Uterus (tissue), 4 donors: ENCODE data around the gene PES1. TPM values are rescaled to one million over a fixed set of nuclear protein-coding genes. Genes with fewer than 3 reads are reported as not detected.

Experiments
- DNase-seq, 2 donors: peaks; one replicate each; pipeline ENCODE4 v3.0.0-alpha.2; 2019 to 2020
- H3K27ac ChIP-seq, 2 donors: fragments of 200-600 bp; sonication (generic); 1 replicate in 1 of 2; 2 replicates in 1 of 2; pipeline ENCODE4 v1.5.1; 2016 to 2018
- H3K27me3 ChIP-seq, 2 donors: fragments of 200-600 bp; sonication (generic); one replicate each; pipeline ENCODE4 v1.5.1; 2018 to 2019; ENCODE audit warnings: control low read depth in 1 of 2
- H3K36me3 ChIP-seq, 2 donors: fragments of 200-600 bp; sonication (generic); one replicate each; pipeline ENCODE4 v1.5.1; 2019; ENCODE audit warnings: control low read depth in 1 of 2
- H3K4me1 ChIP-seq, 2 donors: fragments of 200-600 bp; sonication (generic); one replicate each; pipeline ENCODE4 v1.5.1; 2018 to 2019; ENCODE audit warnings: control low read depth in 1 of 2
- H3K4me3 ChIP-seq, 2 donors: fragments of 200-600 bp; sonication (generic); 1 replicate in 1 of 2; 2 replicates in 1 of 2; pipeline ENCODE4 v1.5.1; 2018 to 2019; ENCODE audit warnings: mild to moderate bottlenecking in 1 of 2
- H3K9me3 ChIP-seq, 2 donors: fragments of 200-600 bp; sonication (generic); one replicate each; pipeline ENCODE4 v1.5.1; 2019; ENCODE audit warnings: control low read depth in 1 of 2
- CTCF ChIP-seq, 4 experiments: fragments of 200-600 bp in 2 of 4; fragments of 450-650 bp in 2 of 4; sonication (generic) in 2 of 4; IDR thresholded peaks; one replicate each; pipeline ENCODE4 v1.5.1; 2016 to 2019; ENCODE audit warnings: antibody characterized with exemption in 4 of 4, mild to moderate bottlenecking in 2 of 4, moderate library complexity in 1 of 4
- POLR2A ChIP-seq, 2 donors: fragments of 450-650 bp; IDR thresholded peaks; one replicate each; pipeline ENCODE4 v1.6.1; 2016; ENCODE audit warnings: antibody characterized with exemption in 2 of 2, mild to moderate bottlenecking in 1 of 2, moderate library complexity in 1 of 2
- intact Hi-C: fragments of 100-400 bp; cut with DNase I; formaldehyde crosslinking; loops from one replicate; pipeline ENCODE4 v1.15.1; 2023; ENCODE audit warnings: low total_unique reads
- total RNA-seq, 4 donors: library from RNA; depleted of rRNA in 3 of 4; stranded (reverse); fragments of >200 nt in 3 of 4; gene quantifications; one replicate each; pipeline versions ENCODE4 v1.1.0 to v1.2.4, GENCODE V29; 2014 to 2023
- donor health status: DM: yes; HTN: yes; CAD: no.

Gene PES1
- total RNA-seq, 4 donors from 2014 or later: 13.5 to 67.5 (median 44.9) TPM

- intact Hi-C loops: no loop called here
- peak; percentile 46 to 62 for DNase-seq
- Histone ChIP-seq H3K36me3 (no peaks in the 10 kb centered on the region), H3K27ac (peak overlapping the region in 1 of 2 donors; percentile 47), H3K4me1 (peaks cover 0 to 15% of the 10 kb centered on the region in 2 donors), H3K9me3 (no peaks in the 10 kb centered on the region), H3K4me3 (peak overlapping the region; percentile 20 to 23), H3K27me3 (no peaks in the 10 kb centered on the region)
- TF ChIP-seq CTCF (IDR thresholded peaks at IDR 0.05) (no peak), POLR2A (IDR thresholded peaks at IDR 0.05) (no peak)
Observed at GRCh38 chr22:30574997-30575671, 16.6 kb downstream of the PES1 start.

GRCh38 chr22:30574095-30574981 lies 17.4 kb downstream of the PES1 start, which contains the start of gene GAL3ST1:
Gene GAL3ST1 (minus strand): TSS chr22:30574665. CDS start chr22:30557392, 17,273 bp downstream.
- Histone ChIP-seq H3K4me3 (peak within 1 kb of the TSS; percentile 20 to 23), H3K27ac (peak within 1 kb of the TSS in 1 of 2 donors; percentile 47), H3K36me3 (no peaks in the 10 kb centered on the region), H3K4me1 (peaks cover 0 to 15% of the 10 kb centered on the region in 2 donors), H3K9me3 (no peaks in the 10 kb centered on the region), H3K27me3 (no peaks in the 10 kb centered on the region)
- TF ChIP-seq POLR2A (IDR thresholded peaks at IDR 0.05) (no peak), CTCF (IDR thresholded peaks at IDR 0.05) (no peak)
- intact Hi-C loops: no loop called here
- DNase-seq: no peak

GRCh38 chr22:30573594-30574094 lies 18.1 kb downstream of the PES1 start:
- TF ChIP-seq POLR2A (IDR thresholded peaks at IDR 0.05) (no peak), CTCF (IDR thresholded peaks at IDR 0.05) (no peak)
- Histone ChIP-seq H3K9me3 (no peaks in the 10 kb centered on the region), H3K27ac (peak overlapping the region in 1 of 2 donors; percentile 2), H3K4me1 (peaks cover 0 to 15% of the 10 kb centered on the region in 2 donors), H3K36me3 (no peaks in the 10 kb centered on the region), H3K4me3 (no peak overlapping the region), H3K27me3 (no peaks in the 10 kb centered on the region)
- intact Hi-C loops: no loop called here
- DNase-seq: no peak

GRCh38 chr22:30572840-30573593 lies 18.7 kb downstream of the PES1 start:
- no peaks in the 10 kb centered on the region for H3K9me3 ChIP-seq
- TF ChIP-seq CTCF (IDR thresholded peaks at IDR 0.05) (no peak), POLR2A (IDR thresholded peaks at IDR 0.05) (no peak)
- intact Hi-C loops: no loop called here
- H3K27me3 ChIP-seq: no peaks in the 10 kb centered on the region
- no peak for DNase-seq
- no peaks in the 10 kb centered on the region for H3K36me3 ChIP-seq
- peaks cover 0 to 15% of the 10 kb centered on the region in 2 donors for H3K4me1 ChIP-seq
- H3K4me3 ChIP-seq: no peak overlapping the region
- no peak overlapping the region for H3K27ac ChIP-seq
